ENCODE results near the gene PSMB9.

DNA sequence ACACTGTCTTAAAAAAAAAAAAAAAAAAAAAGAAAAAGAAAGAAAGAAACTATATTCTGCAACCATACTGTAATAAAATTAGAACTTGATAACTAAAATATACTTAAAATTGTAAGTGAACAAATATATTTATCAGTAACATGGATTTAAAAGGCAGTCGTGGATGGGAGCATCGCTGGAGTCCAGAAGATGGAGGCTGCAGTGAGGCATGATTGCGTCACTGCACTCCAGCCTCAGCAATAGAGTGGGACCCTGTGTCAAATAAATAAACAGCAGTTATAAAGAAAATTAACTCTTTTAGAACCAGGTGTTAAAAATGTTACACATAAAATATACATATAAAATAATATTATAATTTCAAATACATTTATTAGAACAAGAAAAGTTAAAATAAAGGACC, 8.7 kb downstream of the PSMB9 start:
- TF ChIP-seq, protein P1, sequence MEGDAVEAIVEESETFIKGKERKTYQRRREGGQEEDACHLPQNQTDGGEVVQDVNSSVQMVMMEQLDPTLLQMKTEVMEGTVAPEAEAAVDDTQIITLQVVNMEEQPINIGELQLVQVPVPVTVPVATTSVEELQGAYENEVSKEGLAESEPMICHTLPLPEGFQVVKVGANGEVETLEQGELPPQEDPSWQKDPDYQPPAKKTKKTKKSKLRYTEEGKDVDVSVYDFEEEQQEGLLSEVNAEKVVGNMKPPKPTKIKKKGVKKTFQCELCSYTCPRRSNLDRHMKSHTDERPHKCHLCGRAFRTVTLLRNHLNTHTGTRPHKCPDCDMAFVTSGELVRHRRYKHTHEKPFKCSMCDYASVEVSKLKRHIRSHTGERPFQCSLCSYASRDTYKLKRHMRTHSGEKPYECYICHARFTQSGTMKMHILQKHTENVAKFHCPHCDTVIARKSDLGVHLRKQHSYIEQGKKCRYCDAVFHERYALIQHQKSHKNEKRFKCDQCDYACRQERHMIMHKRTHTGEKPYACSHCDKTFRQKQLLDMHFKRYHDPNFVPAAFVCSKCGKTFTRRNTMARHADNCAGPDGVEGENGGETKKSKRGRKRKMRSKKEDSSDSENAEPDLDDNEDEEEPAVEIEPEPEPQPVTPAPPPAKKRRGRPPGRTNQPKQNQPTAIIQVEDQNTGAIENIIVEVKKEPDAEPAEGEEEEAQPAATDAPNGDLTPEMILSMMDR (IDR thresholded peaks at IDR 0.05), result no peak
- TF ChIP-seq POLR2AphosphoS5 (IDR thresholded peaks at IDR 0.05) (no peak), POLR2A (IDR thresholded peaks at IDR 0.05) (no peak), EP300 (IDR thresholded peaks at IDR 0.05) (no peak)
